Renal pelvis (tissue), 4 donors: ENCODE data around the gene ZSWIM1. TPM values are rescaled to one million over a fixed set of nuclear protein-coding genes. Genes with fewer than 3 reads are reported as not detected.
"Not testable (repeated sequence)": the region's sequence is repeated elsewhere in the genome, so short reads cannot be mapped to it uniquely, and the experiment has no call there.

ENCODE experiments used
- DNase-seq: peaks from one replicate; pipeline ENCODE4 v3.0.0-alpha.2; 2013
- polyA plus RNA-seq, 3 donors: library from polyadenylated mRNA; unstranded; fragments of 120-200 nt; gene quantifications; one replicate each; pipeline ENCODE4 v1.2.1, GENCODE V29; 2013; ENCODE audit not compliant: insufficient read length in 3 of 3

Gene ZSWIM1
- polyA plus RNA-seq, 3 donors = 16.6 to 21.3 (median 17.1) TPM

DNA sequence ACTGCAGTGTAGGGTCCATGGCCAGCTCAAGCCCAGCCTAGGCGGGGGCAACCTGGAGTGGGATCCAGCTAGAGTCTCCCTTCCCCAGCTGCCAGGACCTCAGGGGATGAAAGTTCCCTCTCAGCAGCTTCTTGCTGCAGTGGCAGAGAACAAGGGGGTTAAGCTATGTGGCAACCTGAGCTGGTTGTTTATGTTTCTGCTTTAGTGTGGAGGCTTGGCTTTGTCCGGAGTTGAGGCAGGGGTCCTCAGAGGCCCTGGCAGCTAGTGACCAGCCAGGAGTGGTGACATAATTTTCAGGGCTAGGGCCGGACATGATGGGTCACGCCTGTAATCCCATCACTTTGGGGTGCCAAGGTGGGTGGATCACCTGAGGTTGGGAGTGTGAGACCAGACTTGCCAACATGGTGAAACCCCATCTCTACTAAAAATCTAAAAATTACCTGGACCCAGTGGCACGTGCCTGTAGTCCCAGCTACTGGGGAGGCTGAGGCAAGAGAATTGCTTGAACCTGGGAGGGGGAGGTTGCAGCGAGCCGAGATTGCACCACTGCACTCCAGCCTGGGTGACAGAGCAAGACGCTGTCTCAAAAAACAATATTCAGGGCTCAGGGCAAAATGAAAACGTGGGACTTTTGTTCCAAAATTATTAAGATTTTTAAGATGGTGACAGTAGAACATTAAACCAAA is 44.9 kb downstream of the ZSWIM1 start:
- DNase-seq = peak; percentile 27

DNA sequence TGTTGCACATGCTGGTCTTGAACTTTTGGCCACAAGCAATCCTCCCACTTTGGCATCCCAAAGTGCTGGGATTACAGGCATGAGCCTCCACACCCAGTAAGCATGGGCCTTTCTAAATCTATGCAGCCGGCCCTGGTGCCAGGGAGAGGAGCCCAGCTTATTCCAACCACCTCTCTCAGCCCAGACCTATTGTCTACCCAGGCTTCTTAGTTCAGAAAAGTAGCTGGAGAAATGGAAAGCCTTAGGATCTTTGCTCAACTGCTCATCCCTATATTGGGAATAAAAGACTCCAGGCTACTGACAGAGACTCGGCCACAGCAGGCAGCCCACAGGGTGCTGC is 45.7 kb downstream of the ZSWIM1 start:
- no peak for DNase-seq

DNA sequence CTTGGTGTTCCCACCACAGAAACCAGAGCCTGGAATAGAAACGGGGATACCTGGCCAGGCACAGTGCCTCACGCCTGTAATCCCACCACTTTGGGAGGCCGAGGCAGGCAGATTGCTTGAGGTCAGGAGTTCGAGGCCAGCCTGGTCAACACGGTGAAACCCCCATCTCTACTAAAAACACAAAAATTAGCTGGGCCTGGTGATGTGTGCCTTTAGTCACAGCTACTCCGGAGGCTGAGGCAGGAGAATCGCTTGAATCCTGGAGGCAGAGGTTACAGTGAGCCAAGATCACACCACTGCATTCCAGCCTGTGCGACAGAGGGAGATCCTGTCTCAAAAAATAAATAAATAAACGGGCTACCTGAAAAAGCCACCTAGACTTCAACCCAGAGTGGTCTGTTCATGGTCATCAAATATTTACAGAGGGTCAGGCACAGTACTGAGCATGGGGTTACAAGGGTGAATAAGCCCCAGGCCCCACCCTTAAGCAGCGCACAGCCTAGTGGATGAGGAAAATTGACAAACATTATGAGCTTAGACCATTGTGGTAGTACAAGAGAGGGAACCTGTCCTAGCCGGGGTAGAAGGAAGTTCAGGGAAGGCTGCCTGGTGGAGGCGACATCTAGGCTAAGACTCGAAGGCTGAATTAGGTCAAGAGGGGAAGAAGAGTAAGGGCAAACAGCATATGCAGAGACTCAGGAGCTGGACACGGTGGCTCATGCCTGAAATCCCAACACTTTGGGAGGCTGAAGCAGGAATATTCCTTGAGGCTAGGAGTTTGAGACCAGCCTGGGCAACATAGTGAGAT is 46.2 kb downstream of the ZSWIM1 start:
- DNase-seq = no peak

DNA sequence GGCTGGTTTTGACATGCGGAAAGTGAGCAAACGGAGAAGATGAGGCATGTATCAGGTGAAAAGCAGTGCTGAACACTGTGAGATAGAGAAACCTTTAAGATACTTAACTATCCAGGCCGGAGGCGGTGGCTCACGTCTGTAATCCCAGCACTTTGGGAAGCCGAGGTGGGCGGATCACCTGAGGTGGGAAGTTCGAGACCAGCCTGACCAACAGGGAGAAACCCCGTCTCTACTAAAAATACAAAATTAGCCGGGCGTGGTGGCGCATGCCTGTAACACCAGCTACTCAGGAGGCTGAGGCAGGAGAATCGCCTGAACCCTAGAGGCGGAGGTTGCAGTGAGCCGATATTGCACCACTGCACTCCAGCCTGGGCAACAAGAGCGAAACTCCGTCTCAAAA is 50.7 kb downstream of the ZSWIM1 start:
- not testable (repeated sequence) for DNase-seq

DNA sequence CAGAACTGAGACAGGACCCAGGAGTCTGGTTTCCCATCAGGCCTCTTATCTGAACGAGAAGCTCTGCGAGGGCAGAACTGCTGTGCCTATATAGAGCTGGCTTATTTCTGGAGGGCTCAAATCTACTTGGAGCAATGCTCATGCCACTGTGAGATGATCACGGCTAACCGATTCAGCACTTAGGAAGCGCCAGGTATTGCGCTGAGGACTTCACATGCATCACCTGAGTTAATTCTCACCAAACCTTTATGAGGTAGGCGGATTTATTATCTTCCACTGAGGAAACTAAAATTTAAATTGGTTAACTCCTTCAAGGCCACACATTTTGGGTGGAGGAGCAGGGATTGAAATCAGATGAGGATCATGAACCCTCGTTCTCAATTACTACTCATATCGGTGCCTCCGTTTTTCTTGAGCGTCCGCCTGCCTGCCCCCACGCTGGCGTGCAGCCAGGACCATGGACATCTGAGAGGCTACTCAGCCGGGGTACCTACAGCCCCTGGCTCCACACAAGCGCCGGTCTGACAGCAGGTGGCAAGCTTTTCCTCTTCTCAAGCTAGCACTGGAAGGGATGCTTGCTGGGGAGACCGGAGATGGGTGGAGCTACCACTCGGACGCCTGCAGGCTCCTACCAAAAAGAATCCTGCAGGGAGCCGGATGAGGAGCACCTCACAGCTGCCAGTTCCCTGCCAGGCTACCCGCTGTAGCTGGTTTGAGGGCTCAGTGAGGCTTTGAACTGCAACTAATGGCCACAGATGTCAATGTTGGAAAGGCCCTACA is 52.4 kb downstream of the ZSWIM1 start:
- DNase-seq = peak; percentile 77

DNA sequence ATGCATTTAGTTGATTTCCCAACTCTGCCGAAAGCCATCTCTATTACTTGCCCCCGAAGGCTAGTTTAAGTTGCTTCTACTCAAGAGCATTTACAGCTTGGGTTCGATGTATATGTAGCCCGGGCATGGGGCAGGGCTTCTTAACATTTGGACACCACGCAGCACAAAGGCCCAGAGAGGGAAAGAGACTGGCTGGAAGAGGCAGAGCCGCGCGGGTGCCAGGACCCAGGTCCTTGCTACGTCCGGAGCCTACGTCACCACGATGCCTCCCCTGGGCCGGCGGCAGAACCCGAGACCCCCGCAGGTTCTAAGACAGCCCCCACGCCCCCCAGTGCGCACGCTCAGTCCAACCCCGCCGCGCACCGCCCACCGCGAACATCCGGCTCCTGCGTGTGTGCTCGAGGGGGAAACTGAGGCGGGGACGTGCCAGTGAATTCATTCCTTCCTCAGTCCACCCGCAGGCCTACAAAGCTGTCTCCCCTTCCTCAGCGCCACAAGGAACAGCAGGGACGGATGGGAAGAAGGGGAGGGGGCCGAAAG is 53.1 kb downstream of the ZSWIM1 start:
- peak; percentile 61 for DNase-seq

Other genes with a start within 250 kb of the ZSWIM1 start
- not detected for gene WFDC9, start 249.9 kb upstream of the ZSWIM1 start, polyA plus RNA-seq
- not detected for gene WFDC11, start 211.0 kb upstream of the ZSWIM1 start, polyA plus RNA-seq
- not detected for gene WFDC13, start 179.2 kb upstream of the ZSWIM1 start, polyA plus RNA-seq
- gene WFDC10B, start 176.2 kb upstream of the ZSWIM1 start, polyA plus RNA-seq = not detected
- gene SPINT4, start 158.9 kb upstream of the ZSWIM1 start, polyA plus RNA-seq = not detected
- gene WFDC3, start 89.3 kb upstream of the ZSWIM1 start, polyA plus RNA-seq = 1 to 10 TPM in 2 of 3 donors, under 1 TPM in 1; 0.36 to 1.6 (median 1.4) TPM
- 10 to 100 TPM; 34.8 to 40.1 (median 39.3) TPM for gene DNTTIP1, start 89.3 kb upstream of the ZSWIM1 start, polyA plus RNA-seq
- 10 to 100 TPM; 60.5 to 78.8 (median 73.0) TPM for gene UBE2C, start 68.6 kb upstream of the ZSWIM1 start, polyA plus RNA-seq
- gene TNNC2, start 53.9 kb upstream of the ZSWIM1 start, polyA plus RNA-seq = 1 to 10 TPM in 1 of 3 donors, under 1 TPM in 2; 0.39 to 3.7 (median 0.66) TPM
- 10 to 100 TPM; 16.1 to 18.4 (median 16.2) TPM for gene SNX21, start 47.4 kb upstream of the ZSWIM1 start, polyA plus RNA-seq
- gene ACOT8, start 23.8 kb upstream of the ZSWIM1 start, polyA plus RNA-seq = 10 to 100 TPM; 27.0 to 29.8 (median 28.1) TPM
- gene ZSWIM3, start 23.6 kb upstream of the ZSWIM1 start, polyA plus RNA-seq = 1 to 10 TPM; 5.9 to 6.5 (median 6.1) TPM
- gene SPATA25, start 6.4 kb downstream of the ZSWIM1 start, polyA plus RNA-seq = 1 to 10 TPM; 3.5 to 9.4 (median 8.2) TPM
- 10 to 100 TPM in 2 of 3 donors, 1 to 10 TPM in 1; 8.8 to 10.2 (median 10.1) TPM for gene NEURL2, start 10.0 kb downstream of the ZSWIM1 start, polyA plus RNA-seq
- 100 to 1,000 TPM; 126 to 146 (median 146) TPM for gene CTSA, start 10.1 kb downstream of the ZSWIM1 start, polyA plus RNA-seq
- gene PLTP, start 30.9 kb downstream of the ZSWIM1 start, polyA plus RNA-seq = 100 to 1,000 TPM; 140 to 161 (median 155) TPM
- gene PCIF1, start 53.5 kb downstream of the ZSWIM1 start, polyA plus RNA-seq = 10 to 100 TPM; 46.1 to 56.9 (median 53.1) TPM
- gene ZNF335, start 91.0 kb downstream of the ZSWIM1 start, polyA plus RNA-seq = 10 to 100 TPM; 15.1 to 19.1 (median 15.6) TPM
- 1 to 10 TPM in 1 of 3 donors, under 1 TPM in 2; 0.34 to 1.0 (median 0.35) TPM for gene MMP9, start 127.7 kb downstream of the ZSWIM1 start, polyA plus RNA-seq
- 1 to 10 TPM; 2.3 to 3.4 (median 3.0) TPM for gene SLC12A5, start 148.0 kb downstream of the ZSWIM1 start, polyA plus RNA-seq
- 10 to 100 TPM; 60.7 to 62.7 (median 60.8) TPM for gene NCOA5, start 208.7 kb downstream of the ZSWIM1 start, polyA plus RNA-seq
- 1 to 10 TPM; 3.8 to 5.7 (median 5.5) TPM for gene CD40, start 237.1 kb downstream of the ZSWIM1 start, polyA plus RNA-seq